HEK293T (cell line): ENCODE results near the gene ELL.

ENCODE experiments used
- FOXK2 ChIP-seq: fragments of 450-650 bp; IDR thresholded peaks from 2 replicates; pipeline ENCODE4 v1.6.1; 2016; ENCODE audit warnings: mild to moderate bottlenecking
- FOXM1 ChIP-seq: fragments of 450-650 bp; IDR thresholded peaks from 2 replicates; pipeline ENCODE4 v1.6.1; 2017; ENCODE audit warnings: mild to moderate bottlenecking, borderline replicate concordance
- HDGF ChIP-seq: fragments of 450-650 bp; IDR thresholded peaks from 2 replicates; pipeline ENCODE4 v1.6.1; 2017; ENCODE audit warnings: antibody characterized with exemption, borderline replicate concordance
- L3MBTL2 ChIP-seq: fragments of 450-650 bp; conservative IDR thresholded peaks from 2 replicates; pipeline ENCODE4 v1.6.1; 2016; ENCODE audit warnings: mild to moderate bottlenecking
- SP1 ChIP-seq: fragments of 450-650 bp; IDR thresholded peaks from 2 replicates; pipeline ENCODE4 v1.6.1; 2017
- SUZ12 ChIP-seq: fragments of 450-650 bp; IDR thresholded peaks from 2 replicates; pipeline ENCODE4 v1.6.1; 2016; ENCODE audit warnings: mild to moderate bottlenecking

GRCh38 chr19:18457483-18458331 is 64.2 kb downstream of the ELL start:
- no peak for TF ChIP-seq FOXK2
- no peak for TF ChIP-seq SUZ12
- no peak for TF ChIP-seq SP1
- TF ChIP-seq FOXM1 = no peak
- TF ChIP-seq HDGF = no peak
- no peak for TF ChIP-seq L3MBTL2
